Activated CD8-positive, alpha-beta memory T cell treated with anti-CD3 and anti-CD28 coated beads for 1 hour (primary cell): ENCODE data around the gene FAM50A.
"Not testable (repeated sequence)": the region's sequence is repeated elsewhere in the genome, so short reads cannot be mapped to it uniquely, and the experiment has no call there.

Experiments used
- DNase-seq, 2 donors: peaks; one replicate each; pipeline ENCODE4 v3.0.0-alpha.2; 2020; ENCODE audit warnings: low read depth in 1 of 2; ENCODE audit errors: extremely low read depth in 1 of 2

Gene FAM50A

GRCh38 chrX:154481911-154482601, 38.1 kb downstream of the FAM50A start:
- no peak for DNase-seq

DNA sequence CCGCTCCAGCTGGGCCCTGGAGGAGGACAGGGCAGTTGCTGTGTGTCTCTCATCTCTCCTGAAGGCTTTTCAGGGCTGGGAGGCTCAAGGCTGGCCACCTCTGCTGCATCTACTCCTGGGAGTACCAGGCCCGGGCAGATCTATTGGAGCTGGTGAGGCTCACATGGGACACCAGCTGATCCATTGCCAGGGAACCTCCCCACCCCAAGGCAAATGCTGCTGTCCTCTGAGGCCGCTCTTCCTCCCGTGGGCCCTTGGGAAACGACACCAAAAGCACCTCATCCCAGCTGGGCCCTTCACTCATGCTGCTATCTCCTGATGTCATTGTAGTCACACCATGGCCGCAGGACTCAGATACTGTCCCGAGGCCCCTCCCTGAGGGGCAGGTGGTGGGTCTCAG, 38.8 kb downstream of the FAM50A start:
- no peak for DNase-seq

DNA sequence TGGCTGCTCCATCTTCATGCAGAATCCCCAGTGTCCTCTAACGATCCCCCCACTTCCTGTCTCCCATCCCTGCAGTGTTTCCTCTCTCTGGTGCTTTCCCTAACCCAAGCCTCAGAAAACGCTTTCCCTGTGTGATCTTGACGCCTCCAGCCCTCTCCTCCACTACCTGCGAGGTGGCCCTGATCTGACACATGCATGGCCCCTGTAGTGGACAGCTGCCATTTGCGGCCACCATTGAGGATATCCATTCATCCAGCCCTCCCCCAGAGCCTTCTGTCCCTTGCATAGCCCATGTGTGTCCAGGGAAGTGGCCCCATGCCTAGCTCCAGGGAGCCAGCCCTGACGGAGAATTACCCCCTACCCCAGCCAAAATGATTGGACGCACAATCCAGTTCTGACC, 39.4 kb downstream of the FAM50A start:
- DNase-seq: no peak

DNA sequence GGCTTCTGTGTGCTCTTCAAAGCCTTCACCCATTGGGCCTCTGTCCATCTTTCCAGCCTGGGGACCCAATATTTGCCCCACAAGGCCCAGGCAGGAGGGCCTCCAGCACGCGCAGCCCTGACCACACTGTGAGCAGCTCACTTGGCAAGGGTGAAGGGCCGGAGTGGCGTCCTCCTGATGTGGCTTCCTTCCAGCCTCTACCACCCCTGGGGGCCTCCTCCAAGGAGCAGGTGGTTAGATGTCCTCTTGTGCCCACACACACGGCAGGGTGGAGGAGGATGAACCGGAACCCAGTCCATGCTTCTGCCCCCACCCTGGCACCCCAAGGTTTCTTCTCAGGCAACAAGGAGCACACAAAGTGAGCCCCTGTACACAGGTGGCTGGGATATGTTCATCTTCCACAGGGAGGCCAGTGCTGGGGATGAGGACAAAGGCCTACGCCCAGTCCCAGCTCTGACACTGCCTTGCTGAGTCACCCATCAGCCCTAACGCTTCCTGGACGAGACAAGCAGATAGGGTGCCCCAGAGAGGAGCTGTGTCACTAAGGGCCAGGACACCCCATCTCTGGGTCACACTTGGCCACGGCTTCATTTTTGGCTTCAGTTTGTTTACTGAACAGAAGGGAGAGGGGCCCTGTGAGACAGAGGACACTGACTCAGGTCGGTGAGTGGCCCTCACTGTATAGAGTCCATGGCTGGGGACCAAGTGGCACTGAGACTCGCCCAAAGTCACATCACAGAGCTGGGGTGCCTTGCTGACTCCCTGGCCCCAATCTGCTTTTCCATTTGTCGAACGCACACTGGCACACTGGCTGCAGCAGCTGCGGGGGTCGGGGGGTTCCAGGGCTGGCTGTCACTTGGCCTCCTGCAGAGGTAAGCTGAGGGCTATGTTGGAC, 40.6 kb downstream of the FAM50A start:
- DNase-seq: no peak

GRCh38 chrX:154485150-154486051, 41.5 kb downstream of the FAM50A start:
- no peak for DNase-seq

DNA sequence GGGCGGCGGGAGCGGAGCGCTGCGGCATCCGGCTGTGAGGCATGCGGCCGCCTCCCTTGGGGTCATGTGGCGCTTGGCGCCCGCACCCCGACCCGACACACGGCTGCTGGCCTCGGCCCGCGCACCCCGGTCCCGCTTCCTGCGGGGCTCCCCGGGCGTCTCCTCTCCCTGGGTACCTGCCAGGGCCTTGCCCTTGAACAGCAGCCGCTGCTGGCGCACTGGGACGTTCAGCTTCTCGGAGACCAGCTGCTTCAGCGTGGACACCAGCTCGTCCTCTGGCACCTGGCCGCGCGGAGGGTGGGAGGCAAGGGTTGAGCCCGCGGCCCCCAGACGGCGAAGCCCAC, 42.1 kb downstream of the FAM50A start:
- DNase-seq: no peak

- peak in 1 of 2 donors; percentile 49 for DNase-seq
These were observed 42.7 kb downstream of the FAM50A start, which contains the start of gene UBL4A for GRCh38 chrX:154486396-154487207. Gene UBL4A, minus strand, starts transcription at chrX:154486615. Its CDS starts 31 bp downstream, at chrX:154486584.

DNA sequence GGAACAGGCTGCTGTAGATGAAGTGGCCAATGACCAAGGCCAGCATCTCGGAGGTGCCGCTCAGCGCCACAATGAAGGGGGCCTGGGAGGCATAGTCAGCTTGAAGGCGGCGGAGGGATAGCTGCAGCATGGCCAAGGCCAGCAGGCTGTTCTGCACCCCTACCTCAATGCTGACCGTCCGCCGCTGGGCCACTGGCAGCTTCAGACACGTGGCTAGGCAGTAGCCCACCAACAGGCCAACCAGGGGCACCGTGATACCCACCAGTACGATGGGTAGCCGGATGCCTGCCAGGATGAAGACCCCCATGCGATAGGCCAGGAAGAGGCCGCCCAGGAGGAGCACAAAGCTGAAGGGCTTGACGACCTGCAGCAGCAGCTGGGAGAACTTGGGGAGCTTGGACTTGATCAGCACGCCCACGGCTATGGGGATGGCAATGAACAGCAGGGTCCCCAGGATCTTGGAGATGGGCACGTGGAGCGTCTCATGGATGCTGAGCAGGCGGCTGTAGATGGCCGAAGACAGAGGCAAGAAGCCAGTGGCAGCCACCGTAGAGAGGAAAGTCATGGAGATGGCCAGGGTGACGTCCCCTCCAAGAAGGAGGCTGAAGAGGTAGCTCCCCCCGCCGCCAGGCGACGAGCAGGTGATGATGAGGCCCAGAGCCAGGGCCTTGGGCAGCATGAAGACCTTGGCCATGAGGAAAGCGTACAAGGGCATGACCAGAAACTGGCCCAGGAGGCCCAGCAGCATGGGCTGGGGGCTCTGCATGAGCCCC, 43.8 kb downstream of the FAM50A start:
- no peak for DNase-seq

- no peak for DNase-seq
These were observed 44.6 kb downstream of the FAM50A start for GRCh38 chrX:154488336-154489075.

GRCh38 chrX:154489182-154489581, 45.2 kb downstream of the FAM50A start:
- DNase-seq: no peak

DNA sequence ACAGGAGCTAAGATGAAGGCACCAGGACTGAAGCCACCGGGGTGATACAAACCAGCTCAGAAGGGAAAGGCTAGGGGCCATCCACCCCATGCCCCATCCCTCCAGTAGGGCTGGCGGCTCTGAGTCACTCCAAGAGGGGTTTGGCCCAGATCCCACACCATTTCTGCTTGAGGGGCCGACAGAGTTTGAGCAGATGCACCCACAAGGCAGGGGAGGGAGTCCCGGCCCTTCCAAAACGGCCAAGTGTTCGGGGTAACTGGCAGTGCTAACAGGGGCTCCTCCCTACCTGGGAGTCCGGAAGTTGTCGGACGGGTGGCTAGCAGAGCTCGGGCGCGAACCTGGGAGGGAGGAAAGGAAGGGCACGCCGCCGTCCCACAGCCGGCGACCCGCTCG, 46.1 kb downstream of the FAM50A start:
- DNase-seq: no peak

GRCh38 chrX:154490414-154491083, 46.6 kb downstream of the FAM50A start, which contains the start of gene SLC10A3:
Gene SLC10A3, minus strand, starts transcription at chrX:154490629. Its CDS starts 1,689 bp downstream, at chrX:154488940.
- peak; percentile 68 to 78 for DNase-seq

GRCh38 chrX:154494715-154495114, 50.8 kb downstream of the FAM50A start:
- DNase-seq: no peak

DNA sequence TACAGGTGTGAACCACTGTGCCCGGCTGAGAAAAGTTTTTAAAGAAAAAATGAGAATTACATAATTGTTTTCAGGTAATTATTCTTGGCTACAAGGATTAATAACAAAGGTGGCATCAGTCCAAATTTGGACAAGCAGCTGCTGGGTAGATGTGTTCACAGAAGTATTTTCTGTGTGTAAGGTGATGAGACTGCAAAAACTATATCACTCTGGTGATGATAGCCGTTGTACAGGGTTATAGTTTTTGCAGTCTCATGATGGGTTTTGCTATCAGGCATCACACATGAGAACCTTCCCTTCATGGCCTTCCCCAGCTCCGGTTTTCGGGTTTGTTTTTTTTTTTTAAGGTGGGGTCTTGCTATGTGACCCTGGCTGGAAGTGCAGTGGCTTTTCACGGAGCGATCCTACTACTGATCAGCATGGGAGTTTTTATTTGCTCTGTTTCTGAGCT, 51.6 kb downstream of the FAM50A start:
- no peak for DNase-seq

GRCh38 chrX:154496591-154497137, 52.7 kb downstream of the FAM50A start:
- not testable (repeated sequence) for DNase-seq
